Panc1 (cell line): ENCODE measurements around the gene SDC3. TPM values are rescaled to one million over a fixed set of nuclear protein-coding genes. Genes with fewer than 3 reads are reported as not detected.

ENCODE experiments used
- ATAC-seq: fragments of 200-7000 bp; cut with Tn5 transposase; 2 replicates; pipeline ENCODE4 v1.9.1; 2020; ENCODE audit warnings: mild to moderate bottlenecking, moderate library complexity
- BruUV-seq: library from RNA; stranded (reverse); fragments of 400-500 nt; replicated peaks from 2 replicates; lab custom pipeline; 2021; lab: Mats Ljungman, UMichigan
- CTCF ChIA-PET: fragments of 300-600 bp; sonication (Branson Sonifier 250); formaldehyde crosslinking; loops from one replicate; lab custom pipeline; 2022; ENCODE audit warnings: antibody characterized with exemption; lab: Charles Lee
- POLR2A ChIA-PET: fragments of 300-600 bp; sonication (Branson Sonifier 250); formaldehyde crosslinking; loops from one replicate; lab custom pipeline; 2022; ENCODE audit warnings: antibody characterized with exemption; lab: Charles Lee
- DNase-seq: peaks from one replicate; pipeline ENCODE4 v3.0.0-alpha.2; 2010; ENCODE audit warnings: low read depth, low spot score
- H3K27ac ChIP-seq: 2 replicates; pipeline ENCODE4 v1.5.1; 2011; ENCODE audit warnings: mild to moderate bottlenecking, low read length, inconsistent platforms
- H3K27me3 ChIP-seq: fragments of 200-500 bp; sonication (Bioruptor generic); 2 replicates; pipeline ENCODE4 v1.6.0; 2014; ENCODE audit warnings: low read length, inconsistent platforms; ENCODE audit not compliant: control insufficient read depth, insufficient read depth
- H3K36me3 ChIP-seq: fragments of 200-500 bp; sonication (Bioruptor generic); 2 replicates; pipeline ENCODE4 v1.5.1; 2014; ENCODE audit warnings: inconsistent platforms, mild to moderate bottlenecking, low read length, moderate library complexity; ENCODE audit not compliant: control insufficient read depth, insufficient read depth
- H3K4me1 ChIP-seq: 2 replicates; pipeline ENCODE4 v1.5.1; 2011; ENCODE audit warnings: inconsistent platforms, mild to moderate bottlenecking, low read length, moderate library complexity; ENCODE audit not compliant: control insufficient read depth, insufficient read depth
- H3K4me3 ChIP-seq, 2 experiments: 2 replicates each; pipeline ENCODE4 v1.5.1; 2011 to 2012; ENCODE audit warnings: low read depth in 2 of 2, low read length in 2 of 2, mild to moderate bottlenecking in 2 of 2, inconsistent platforms in 1 of 2, moderate library complexity in 1 of 2
- H3K9me3 ChIP-seq: fragments of 200-500 bp; sonication (Bioruptor generic); 2 replicates; pipeline ENCODE4 v1.5.1; 2014; ENCODE audit warnings: low read depth, mild to moderate bottlenecking, inconsistent platforms, low read length, moderate library complexity; ENCODE audit not compliant: control insufficient read depth, insufficient read depth
- CTCF ChIP-seq: fragments of 450-650 bp; IDR thresholded peaks from 2 replicates; pipeline ENCODE4 v1.5.1; 2017; ENCODE audit warnings: mild to moderate bottlenecking
- POLR2AphosphoS5 ChIP-seq: IDR thresholded peaks from 2 replicates; pipeline ENCODE4 v1.6.1; 2012; ENCODE audit warnings: mild to moderate bottlenecking, low read depth, low read length, moderate library complexity
- REST ChIP-seq, 2 experiments: IDR thresholded peaks; 2 replicates each; pipeline ENCODE4 v1.6.1; 2011 to 2012; ENCODE audit warnings: low read depth in 2 of 2, control low read depth in 1 of 2, low read length in 1 of 2, mild to moderate bottlenecking in 1 of 2, moderate library complexity in 1 of 2; ENCODE audit not compliant: insufficient read depth in 1 of 2
- SIN3A ChIP-seq: IDR thresholded peaks from 2 replicates; pipeline ENCODE4 v1.6.1; 2012; ENCODE audit warnings: low read depth, mild to moderate bottlenecking, low read length, moderate library complexity, borderline replicate concordance; ENCODE audit not compliant: insufficient read depth
- TCF7L2 ChIP-seq: IDR thresholded peaks from 2 replicates; pipeline ENCODE4 v1.6.1; 2011; ENCODE audit warnings: mild to moderate bottlenecking, low read depth, low read length, inconsistent platforms
- in situ Hi-C: cut with HindIII; loops from 2 replicates; pipeline ENCODE4 v1.10.0; 2016; ENCODE audit warnings: low sequenced_read_pairs, low pct_unique_long_range_greater_than_20kb
- intact Hi-C: fragments of 100-400 bp; cut with micrococcal nuclease; formaldehyde crosslinking; loops from one replicate; pipeline ENCODE4 v1.10.0; 2022; ENCODE audit not compliant: unreplicated experiment
- total RNA-seq: library from RNA; stranded (reverse); gene quantifications from one replicate; pipeline ENCODE4 v1.2.1, GENCODE V29; 2021; ENCODE audit not compliant: unreplicated experiment

Gene SDC3
- total RNA-seq, 1 experiment from 2014 or later: 36.1 TPM

GRCh38 chr1:30905916-30906620 is 2.5 kb downstream of the SDC3 start:
- TF ChIP-seq SIN3A (no peak), CTCF (no peak), POLR2AphosphoS5 (no peak), TCF7L2 (no peak), REST (IDR thresholded peaks at IDR 0.05; ENCODE audit: insufficient read depth in 1 of 2, low read depth in 2 of 2, low read length in 1 of 2) (no peak)
- Histone ChIP-seq H3K27me3 (no peaks in the 10 kb centered on the region), H3K9me3 (no peaks in the 10 kb centered on the region), H3K36me3 (no peaks in the 10 kb centered on the region), H3K4me1 (peaks cover 27% of the 10 kb centered on the region), H3K4me3 (no peak overlapping the region), H3K27ac (no peak overlapping the region)
- ChIA-PET POLR2A (no interaction called here), CTCF (interaction anchor here (0.9 kb wide), 1 partner anchor 188 kb away, joined by 3 read pairs; no protein-coding TSS in a partner anchor)
- ATAC-seq (no peak), DNase-seq (no peak)
- in situ Hi-C loops (loop anchor here (25.0 kb wide), 1 partner anchor 94 kb away; no protein-coding TSS in a partner anchor), intact Hi-C loops (no loop called here)
- no TSS peak for BruUV-seq

GRCh38 chr1:30905403-30905802 is 3.2 kb downstream of the SDC3 start:
- POLR2A ChIA-PET: no interaction called here

GRCh38 chr1:30904962-30905335 is 3.6 kb downstream of the SDC3 start:
- no TSS peak for BruUV-seq
- H3K27me3 ChIP-seq: no peaks in the 10 kb centered on the region
- H3K4me1 ChIP-seq: peaks cover 27% of the 10 kb centered on the region
- intact Hi-C loops: no loop called here
- no peak for TF ChIP-seq REST (IDR thresholded peaks at IDR 0.05; ENCODE audit: insufficient read depth in 1 of 2, low read depth in 2 of 2, low read length in 1 of 2)
- no peak for TF ChIP-seq CTCF
- TF ChIP-seq SIN3A: no peak
- no peak for TF ChIP-seq TCF7L2
- no peak for TF ChIP-seq POLR2AphosphoS5
- H3K9me3 ChIP-seq: no peaks in the 10 kb centered on the region
- in situ Hi-C loops: loop anchor here (25.0 kb wide), 1 partner anchor 93 kb away; no protein-coding TSS in a partner anchor
- ChIA-PET POLR2A (no interaction called here), CTCF (no interaction called here)
- no peaks in the 10 kb centered on the region for H3K36me3 ChIP-seq
- no peak overlapping the region for H3K4me3 ChIP-seq
- ATAC-seq (no peak), DNase-seq (no peak)
- no peak overlapping the region for H3K27ac ChIP-seq

More at GRCh38 chr1:30905403-30905802, 3.2 kb downstream of the SDC3 start:
- intact Hi-C loops: no loop called here
- ATAC-seq (no peak), DNase-seq (no peak)
- TF ChIP-seq POLR2AphosphoS5: no peak
- TF ChIP-seq SIN3A: no peak
- TF ChIP-seq TCF7L2: no peak
- CTCF ChIA-PET: interaction anchor here (0.9 kb wide), 1 partner anchor 187 kb away, joined by 3 read pairs; no protein-coding TSS in a partner anchor
- Histone ChIP-seq H3K27ac (no peak overlapping the region), H3K9me3 (no peaks in the 10 kb centered on the region), H3K4me1 (peaks cover 27% of the 10 kb centered on the region), H3K4me3 (no peak overlapping the region), H3K36me3 (no peaks in the 10 kb centered on the region), H3K27me3 (no peaks in the 10 kb centered on the region)
- no TSS peak for BruUV-seq
- in situ Hi-C loops: loop anchor here (25.0 kb wide), 1 partner anchor 93 kb away; no protein-coding TSS in a partner anchor
